Psoas muscle (tissue), 8 donors: ENCODE measurements around the gene ZNF580. TPM values are rescaled to one million over a fixed set of nuclear protein-coding genes. Genes with fewer than 3 reads are reported as not detected.

Experiments
- ATAC-seq, 4 donors: fragments of 200-7000 bp; cut with Tn5 transposase; one replicate each; pipeline ENCODE4 v1.9.1; 2020; ENCODE audit warnings: moderate library complexity in 3 of 4, mild to moderate bottlenecking in 2 of 4
- DNase-seq, 2 donors: peaks; one replicate each; pipeline ENCODE4 v3.0.0-alpha.2; 2020
- H3K27ac ChIP-seq: fragments of 200-600 bp; one replicate; pipeline ENCODE4 v1.8.0; 2022
- H3K27me3 ChIP-seq, 3 donors: fragments of 200-600 bp in 1 of 3; one replicate each; pipeline versions ENCODE4 v1.6.1 to v1.8.0; 2013 to 2022; ENCODE audit warnings: low read length in 2 of 3, mild to moderate bottlenecking in 2 of 3, moderate library complexity in 1 of 3; ENCODE audit not compliant: insufficient read depth in 3 of 3
- H3K36me3 ChIP-seq, 2 donors: fragments of 200-600 bp in 1 of 2; one replicate each; pipeline versions ENCODE4 v1.6.1 to v1.8.0; 2013 to 2022; ENCODE audit warnings: low read depth in 1 of 2, mild to moderate bottlenecking in 1 of 2, moderate library complexity in 1 of 2; ENCODE audit not compliant: insufficient read depth in 1 of 2
- H3K4me1 ChIP-seq: fragments of 200-600 bp; one replicate; pipeline ENCODE4 v1.8.0; 2022
- H3K4me3 ChIP-seq: fragments of 200-600 bp; one replicate; pipeline ENCODE4 v1.8.0; 2022; ENCODE audit warnings: mild to moderate bottlenecking
- H3K9me3 ChIP-seq: fragments of 200-600 bp; one replicate; pipeline ENCODE4 v1.8.0; 2022
- CTCF ChIP-seq: fragments of 200-600 bp; IDR thresholded peaks from one replicate; pipeline ENCODE4 v1.8.0; 2022; ENCODE audit warnings: antibody characterized with exemption
- WGBS, 3 donors: extraction: QIAGEN DNeasy Blood & Tissue Kit; methylation state at CpG; one replicate each; pipeline versions ENCODE4 v1.1.6 to v1.1.7; 2013; 5-methylcytosine and 5-hydroxymethylcytosine counted together
- intact Hi-C, 2 donors: fragments of 100-400 bp; cut with DNase I; formaldehyde crosslinking; loops; one replicate each; pipeline versions ENCODE4 v1.11.0 to v1.14.2; 2022
- polyA plus RNA-seq, 3 donors: library from polyadenylated mRNA; stranded (reverse); fragments of 200-250 nt; gene quantifications; one replicate each; pipeline ENCODE4 v1.2.3, GENCODE V29; 2013
- total RNA-seq, 4 donors: library from RNA; stranded (reverse); fragmentation: NEBNext Ultra II Directional in 2 of 4; extraction: Animal tissue kit (Norgen Biotek cat#: 25700) in 2 of 4; gene quantifications; one replicate each; pipeline versions ENCODE4 v1.2.1 to v1.2.4, GENCODE V29; 2021 to 2023
- donor health status: healthy with polysubstance abuse.
- donor health status: DM: no; HTN: no; CAD: no; lungs with moderate emphysema.
- donor health status: Bipolar disorder and iron deficiency.
- donor health status: healthy.
- donor health status: DM: yes; HTN: yes; CAD: no.
- donor health status: DM: no; HTN: no; CAD: no.
- donor health status: DM: no; HTN: no; CAD: no.
- donor health status: DM: yes; HTN: yes; CAD: no.

Gene ZNF580
- total and polyA plus RNA-seq, 7 donors, result 5.9 to 21.1 (median 13.5) TPM

GRCh38 chr19:55686311-55687050, 45.7 kb downstream of the ZNF580 start:
- DNase-seq (peak in 1 of 2 donors; percentile 39), ATAC-seq (no peak)
- no peak overlapping the region for H3K4me3 ChIP-seq
- no peaks in the 10 kb centered on the region for H3K27me3 ChIP-seq
- WGBS, 3 donors, result 85 to 88% (median 86%) methylated on average over 27 to 29 of the region's 29 CpGs
- no peaks in the 10 kb centered on the region for H3K9me3 ChIP-seq
- H3K4me1 ChIP-seq, result no peaks in the 10 kb centered on the region
- H3K27ac ChIP-seq, result no peak overlapping the region
- intact Hi-C loops, result no loop called here
- no peak for TF ChIP-seq CTCF
- H3K36me3 ChIP-seq, result peaks cover 0 to 83% of the 10 kb centered on the region in 2 donors

- Histone ChIP-seq H3K27me3 (no peaks in the 10 kb centered on the region), H3K36me3 (peaks cover 0 to 82% of the 10 kb centered on the region in 2 donors), H3K4me1 (no peaks in the 10 kb centered on the region), H3K9me3 (no peaks in the 10 kb centered on the region), H3K27ac (no peak overlapping the region), H3K4me3 (no peak overlapping the region)
- no peak for TF ChIP-seq CTCF
- ATAC-seq (no peak), DNase-seq (peak in 1 of 2 donors; percentile 42)
- intact Hi-C loops, result no loop called here
- 84 to 88% (median 87%) methylated on average over 21 to 22 of the region's 22 CpGs for WGBS, 3 donors
Observed at GRCh38 chr19:55687281-55688201, 46.7 kb downstream of the ZNF580 start.

GRCh38 chr19:55688422-55689218, 47.8 kb downstream of the ZNF580 start:
- Histone ChIP-seq H3K36me3 (peaks cover 0 to 82% of the 10 kb centered on the region in 2 donors), H3K27me3 (no peaks in the 10 kb centered on the region), H3K4me3 (no peak overlapping the region), H3K4me1 (no peaks in the 10 kb centered on the region), H3K27ac (no peak overlapping the region), H3K9me3 (no peaks in the 10 kb centered on the region)
- intact Hi-C loops, result no loop called here
- peak in 1 of 2 donors; percentile 44 for DNase-seq
- TF ChIP-seq CTCF, result no peak
- ATAC-seq, result peak in 3 of 4 donors; percentile 12 to 39 (median 22)
- 58 to 67% (median 59%) methylated on average over 23 to 27 of the region's 27 CpGs for WGBS, 3 donors

- H3K9me3 ChIP-seq, result no peaks in the 10 kb centered on the region
- intact Hi-C loops, result no loop called here
- no peak for ATAC-seq
- peak in 1 of 2 donors; percentile 29 for DNase-seq
- H3K27me3 ChIP-seq, result no peaks in the 10 kb centered on the region
- WGBS, 3 donors, result 81 to 86% (median 83%) methylated on average over 34 to 35 of the region's 35 CpGs
- no peak overlapping the region for H3K4me3 ChIP-seq
- H3K36me3 ChIP-seq, result peaks cover 0 to 84% of the 10 kb centered on the region in 2 donors
- TF ChIP-seq CTCF, result no peak
- H3K4me1 ChIP-seq, result no peaks in the 10 kb centered on the region
- H3K27ac ChIP-seq, result no peak overlapping the region
Observed at GRCh38 chr19:55689411-55690108, 48.8 kb downstream of the ZNF580 start.
